Diencephalon (tissue), 1 donor: Measurements from ENCODE around the gene FEM1C. TPM values are rescaled to one million over a fixed set of nuclear protein-coding genes. Genes with fewer than 3 reads are reported as not detected.

ENCODE experiments used
- small RNA-seq: library from RNA; depleted of rRNA; stranded (forward); fragments of <200 nt; gene quantifications from one replicate; pipeline ENCODE3, GENCODE V24; 2014
- total RNA-seq: library from RNA; depleted of rRNA; stranded (reverse); fragments of >200 nt; gene quantifications from one replicate; pipeline ENCODE4 v1.2.3, GENCODE V29; 2014

The FEM1C gene
- total RNA-seq, result 55.4 TPM

GRCh38 chr5:115544436-115545350 is at the start of gene FEM1C:
Gene FEM1C (minus strand): TSS chr5:115544775. CDS start chr5:115543493, 1,282 bp downstream.

Small RNA genes within 50 kb of the gene (small RNA-seq; reads per million reads assigned to genes)
- gene AC008628.1, result not detected
- gene AC008628.2, result not detected

Other genes starting within 250 kb of the FEM1C start
- gene CCDC112, start 248.1 kb downstream of the FEM1C start, total RNA-seq, result 66.7 TPM
- 2.8 TPM for gene TICAM2, start 57.7 kb upstream of the FEM1C start, total RNA-seq
- 125 TPM for gene TMED7, start 81.3 kb upstream of the FEM1C start, total RNA-seq